ENCODE measurements around the gene ITPR3. TPM values are rescaled to one million over a fixed set of nuclear protein-coding genes. Genes with fewer than 3 reads are reported as not detected.

ITPR3 gene
- 49.6 TPM for polyA plus RNA-seq
- long read RNA-seq, donor 1, full-length matches to known transcripts = 1 of 1 reads
- long read RNA-seq, donor 1, partial matches to known transcripts = 0 of 1 reads
- long read RNA-seq, donor 1, other reads (novel, unspliced or antisense) = 0 of 1 reads
- long read RNA-seq, donor 2, full-length matches to known transcripts = 1 of 16 reads
- long read RNA-seq, donor 2, partial matches to known transcripts = 15 of 16 reads
- long read RNA-seq, donor 2, other reads (novel, unspliced or antisense) = 0 of 16 reads
- long read RNA-seq, donor 3, full-length matches to known transcripts = 1 of 9 reads
- long read RNA-seq, donor 3, partial matches to known transcripts = 8 of 9 reads
- long read RNA-seq, donor 3, other reads (novel, unspliced or antisense) = 0 of 9 reads
- long read RNA-seq, donor 4 = 0 reads
- long read RNA-seq, donor 5, full-length matches to known transcripts = 1 of 1 reads
- long read RNA-seq, donor 5, partial matches to known transcripts = 0 of 1 reads
- long read RNA-seq, donor 5, other reads (novel, unspliced or antisense) = 0 of 1 reads
- long read RNA-seq, donor 6, full-length matches to known transcripts = 1 of 12 reads
- long read RNA-seq, donor 6, partial matches to known transcripts = 11 of 12 reads
- long read RNA-seq, donor 6, other reads (novel, unspliced or antisense) = 0 of 12 reads
- long read RNA-seq, donor 7 = 0 reads
- long read RNA-seq, donor 8 = 0 reads
- long read RNA-seq, donor 9 = 0 reads
- long read RNA-seq, donor 10, full-length matches to known transcripts = 1 of 1 reads
- long read RNA-seq, donor 10, partial matches to known transcripts = 0 of 1 reads
- long read RNA-seq, donor 10, other reads (novel, unspliced or antisense) = 0 of 1 reads
- long read RNA-seq, donor 11, partial matches to known transcripts = 6 of 67 reads
- long read RNA-seq, donor 11, other reads (novel, unspliced or antisense) = 61 of 67 reads

- no CpG with 5 or more reads among the region's 99 CpGs for WGBS (ENCODE audit: insufficient coverage, low lambda C conversion rate)
- H3K27ac ChIP-seq (ENCODE audit: low read length) = peak within 1 kb of the TSS; percentile 95
- peaks cover 47% of the 10 kb centered on the region for H3K4me1 ChIP-seq (ENCODE audit: control insufficient read depth, insufficient read depth, low read length)
- peak; percentile 68 to 90 for DNase-seq
- peak within 1 kb of the TSS; percentile 98 for H3K4me3 ChIP-seq (ENCODE audit: low read length)
- H3K36me3 ChIP-seq (ENCODE audit: control insufficient read depth, insufficient read depth, low read length) = peaks cover 8% of the 10 kb centered on the region
- H3K9me3 ChIP-seq (ENCODE audit: control insufficient read depth, low read depth, low read length) = peaks cover 4% of the 10 kb centered on the region
- H3K27me3 ChIP-seq (ENCODE audit: control insufficient read depth, insufficient read depth, low read length) = no peaks in the 10 kb centered on the region
These were observed at the start of gene ITPR3 for GRCh38 chr6:33620856-33621710. Gene ITPR3, plus strand, starts transcription at chr6:33621322. Its CDS starts 281 bp downstream, at chr6:33621603.

- Histone ChIP-seq H3K9me3 (ENCODE audit: control insufficient read depth, low read depth, low read length) (peaks cover 2% of the 10 kb centered on the region), H3K4me3 (ENCODE audit: low read length) (peak overlapping the region; percentile 69), H3K36me3 (ENCODE audit: control insufficient read depth, insufficient read depth, low read length) (peaks cover 25% of the 10 kb centered on the region), H3K27me3 (ENCODE audit: control insufficient read depth, insufficient read depth, low read length) (no peaks in the 10 kb centered on the region), H3K4me1 (ENCODE audit: control insufficient read depth, insufficient read depth, low read length) (no peaks in the 10 kb centered on the region), H3K27ac (ENCODE audit: low read length) (peak overlapping the region; percentile 93)
- no CpG with 5 or more reads among the region's 11 CpGs for WGBS (ENCODE audit: insufficient coverage, low lambda C conversion rate)
- DNase-seq = no peak
These were observed 49.3 kb upstream of the ITPR3 start for GRCh38 chr6:33571637-33572316.

- no peak overlapping the region for H3K4me3 ChIP-seq (ENCODE audit: low read length)
- H3K27ac ChIP-seq (ENCODE audit: low read length) = no peak overlapping the region
- peaks cover 9% of the 10 kb centered on the region for H3K4me1 ChIP-seq (ENCODE audit: control insufficient read depth, insufficient read depth, low read length)
- H3K9me3 ChIP-seq (ENCODE audit: control insufficient read depth, low read depth, low read length) = no peaks in the 10 kb centered on the region
- peaks cover 35% of the 10 kb centered on the region for H3K36me3 ChIP-seq (ENCODE audit: control insufficient read depth, insufficient read depth, low read length)
- DNase-seq = no peak
- no CpG with 5 or more reads among the region's 8 CpGs for WGBS (ENCODE audit: insufficient coverage, low lambda C conversion rate)
- no peaks in the 10 kb centered on the region for H3K27me3 ChIP-seq (ENCODE audit: control insufficient read depth, insufficient read depth, low read length)
These were observed 45.9 kb upstream of the ITPR3 start for GRCh38 chr6:33575211-33575610.

GRCh38 chr6:33576668-33577067 lies 44.5 kb upstream of the ITPR3 start:
- no peaks in the 10 kb centered on the region for H3K9me3 ChIP-seq (ENCODE audit: control insufficient read depth, low read depth, low read length)
- WGBS (ENCODE audit: insufficient coverage, low lambda C conversion rate) = no CpG with 5 or more reads among the region's 11 CpGs
- H3K4me3 ChIP-seq (ENCODE audit: low read length) = no peak overlapping the region
- H3K4me1 ChIP-seq (ENCODE audit: control insufficient read depth, insufficient read depth, low read length) = peaks cover 12% of the 10 kb centered on the region
- no peak for DNase-seq
- no peaks in the 10 kb centered on the region for H3K27me3 ChIP-seq (ENCODE audit: control insufficient read depth, insufficient read depth, low read length)
- peaks cover 35% of the 10 kb centered on the region for H3K36me3 ChIP-seq (ENCODE audit: control insufficient read depth, insufficient read depth, low read length)
- H3K27ac ChIP-seq (ENCODE audit: low read length) = no peak overlapping the region

- H3K27ac ChIP-seq (ENCODE audit: low read length) = no peak overlapping the region
- peaks cover 35% of the 10 kb centered on the region for H3K36me3 ChIP-seq (ENCODE audit: control insufficient read depth, insufficient read depth, low read length)
- peak in 1 of 2 donors; percentile 14 for DNase-seq
- H3K9me3 ChIP-seq (ENCODE audit: control insufficient read depth, low read depth, low read length) = no peaks in the 10 kb centered on the region
- peaks cover 12% of the 10 kb centered on the region for H3K4me1 ChIP-seq (ENCODE audit: control insufficient read depth, insufficient read depth, low read length)
- H3K4me3 ChIP-seq (ENCODE audit: low read length) = no peak overlapping the region
- H3K27me3 ChIP-seq (ENCODE audit: control insufficient read depth, insufficient read depth, low read length) = no peaks in the 10 kb centered on the region
- no CpG with 5 or more reads among the region's 9 CpGs for WGBS (ENCODE audit: insufficient coverage, low lambda C conversion rate)
These were observed 44.0 kb upstream of the ITPR3 start for GRCh38 chr6:33577106-33577535.

- no CpG with 5 or more reads among the region's 6 CpGs for WGBS (ENCODE audit: insufficient coverage, low lambda C conversion rate)
These were observed 43.4 kb upstream of the ITPR3 start for GRCh38 chr6:33577718-33578117.

GRCh38 chr6:33578164-33578563 lies 43.0 kb upstream of the ITPR3 start:
- H3K9me3 ChIP-seq (ENCODE audit: control insufficient read depth, low read depth, low read length) = no peaks in the 10 kb centered on the region
- no peak for DNase-seq
- H3K4me1 ChIP-seq (ENCODE audit: control insufficient read depth, insufficient read depth, low read length) = peaks cover 12% of the 10 kb centered on the region
- peaks cover 35% of the 10 kb centered on the region for H3K36me3 ChIP-seq (ENCODE audit: control insufficient read depth, insufficient read depth, low read length)
- no peaks in the 10 kb centered on the region for H3K27me3 ChIP-seq (ENCODE audit: control insufficient read depth, insufficient read depth, low read length)
- no peak overlapping the region for H3K27ac ChIP-seq (ENCODE audit: low read length)
- WGBS (ENCODE audit: insufficient coverage, low lambda C conversion rate) = 100% methylated on average over 1 of the region's 7 CpGs
- H3K4me3 ChIP-seq (ENCODE audit: low read length) = peak overlapping the region; percentile 22

More at GRCh38 chr6:33577718-33578117, 43.4 kb upstream of the ITPR3 start:
- Histone ChIP-seq H3K27ac (ENCODE audit: low read length) (no peak overlapping the region), H3K9me3 (ENCODE audit: control insufficient read depth, low read depth, low read length) (no peaks in the 10 kb centered on the region), H3K4me1 (ENCODE audit: control insufficient read depth, insufficient read depth, low read length) (peaks cover 12% of the 10 kb centered on the region), H3K36me3 (ENCODE audit: control insufficient read depth, insufficient read depth, low read length) (peaks cover 35% of the 10 kb centered on the region), H3K27me3 (ENCODE audit: control insufficient read depth, insufficient read depth, low read length) (no peaks in the 10 kb centered on the region), H3K4me3 (ENCODE audit: low read length) (no peak overlapping the region)
- DNase-seq = peak in 1 of 2 donors; percentile 1

GRCh38 chr6:33578588-33579011 lies 42.5 kb upstream of the ITPR3 start:
- Histone ChIP-seq H3K4me3 (ENCODE audit: low read length) (peak overlapping the region; percentile 22), H3K9me3 (ENCODE audit: control insufficient read depth, low read depth, low read length) (no peaks in the 10 kb centered on the region), H3K4me1 (ENCODE audit: control insufficient read depth, insufficient read depth, low read length) (peaks cover 12% of the 10 kb centered on the region), H3K27ac (ENCODE audit: low read length) (no peak overlapping the region), H3K27me3 (ENCODE audit: control insufficient read depth, insufficient read depth, low read length) (no peaks in the 10 kb centered on the region), H3K36me3 (ENCODE audit: control insufficient read depth, insufficient read depth, low read length) (peaks cover 34% of the 10 kb centered on the region)
- no CpG with 5 or more reads among the region's 9 CpGs for WGBS (ENCODE audit: insufficient coverage, low lambda C conversion rate)
- peak in 1 of 2 donors; percentile 47 for DNase-seq

Data from large intestine (tissue), 12 donors.